Right cardiac atrium (tissue), 5 donors: ENCODE data around the gene PITPNM3. TPM values are rescaled to one million over a fixed set of nuclear protein-coding genes. Genes with fewer than 3 reads are reported as not detected.
A peak's percentile ranks its signal among the peaks of the same experiment; 100 is the strongest.

Source experiments
- ATAC-seq, 2 donors: fragments of 200-7000 bp; cut with Tn5 transposase; one replicate each; pipeline versions ENCODE4 v1.8.0 to v1.9.1; 2020; ENCODE audit warnings: moderate library complexity in 2 of 2, mild to moderate bottlenecking in 1 of 2
- DNase-seq, 3 donors: peaks; one replicate each; pipeline ENCODE4 v3.0.0-alpha.2; 2020
- H3K27ac ChIP-seq: one replicate; pipeline ENCODE4 v1.5.1; 2013; ENCODE audit warnings: mild to moderate bottlenecking, low read length, control low read depth, moderate library complexity
- H3K27me3 ChIP-seq: one replicate; pipeline ENCODE4 v1.6.1; 2013; ENCODE audit not compliant: control insufficient read depth, insufficient read depth
- H3K4me1 ChIP-seq: one replicate; pipeline ENCODE4 v1.6.1; 2013; ENCODE audit warnings: low read length; ENCODE audit not compliant: control insufficient read depth, insufficient read depth
- H3K4me3 ChIP-seq: one replicate; pipeline ENCODE4 v1.5.1; 2013; ENCODE audit warnings: low read length, control low read depth
- H3K9me3 ChIP-seq: one replicate; pipeline ENCODE4 v1.6.1; 2013; ENCODE audit warnings: low read length; ENCODE audit not compliant: control insufficient read depth
- WGBS: extraction: QIAGEN DNeasy Blood & Tissue Kit; methylation state at CpG from one replicate; pipeline ENCODE4 v1.1.7; 2013; 5-methylcytosine and 5-hydroxymethylcytosine counted together
- intact Hi-C, 4 donors: fragments of 100-400 bp; cut with DNase I; formaldehyde crosslinking; loops; one replicate each; pipeline versions ENCODE4 v1.11.0 to v1.14.0; 2022 to 2023
- polyA plus RNA-seq: library from polyadenylated mRNA; stranded (reverse); fragments of 200-250 nt; gene quantifications from one replicate; pipeline ENCODE4 v1.2.3, GENCODE V29; 2013
- total RNA-seq, 4 donors: library from RNA; stranded (reverse); fragmentation: NEBNext Ultra II Directional; extraction: Animal tissue kit (Norgen Biotek cat#: 25700); gene quantifications; one replicate each; pipeline ENCODE4 v1.2.1, GENCODE V29; 2021
- donor health status: healthy with polysubstance abuse.
- donor health status: DM: no; HTN: yes; CAD: no.
- donor health status: DM: no; HTN: no; CAD: no.
- donor health status: DM: no; HTN: yes; CAD: no; lungs with severe emphysema.
- donor health status: DM: yes; HTN: yes; CAD: no.

PITPNM3 gene
- total and polyA plus RNA-seq, 5 donors, result 0.95 to 3.4 (median 2.4) TPM

GRCh38 chr17:6448473-6448872, 107.9 kb downstream of the PITPNM3 start:
- Histone ChIP-seq H3K27me3 (no peaks in the 10 kb centered on the region), H3K4me3 (no peak overlapping the region), H3K4me1 (no peaks in the 10 kb centered on the region), H3K9me3 (no peaks in the 10 kb centered on the region), H3K27ac (no peak overlapping the region)
- DNase-seq, result no peak
- no peak for ATAC-seq
- intact Hi-C loops, result no loop called here
- 95% methylated on average over 6 of the region's 6 CpGs for WGBS

GRCh38 chr17:6446516-6447100, 109.7 kb downstream of the PITPNM3 start:
- DNase-seq (no peak), ATAC-seq (no peak)
- Histone ChIP-seq H3K4me3 (no peak overlapping the region), H3K27me3 (no peaks in the 10 kb centered on the region), H3K9me3 (no peaks in the 10 kb centered on the region), H3K4me1 (no peaks in the 10 kb centered on the region), H3K27ac (no peak overlapping the region)
- WGBS, result 93% methylated on average over 9 of the region's 9 CpGs
- intact Hi-C loops, result no loop called here

GRCh38 chr17:6444571-6445335, 111.6 kb downstream of the PITPNM3 start:
- intact Hi-C loops, result no loop called here
- ATAC-seq (no peak), DNase-seq (no peak)
- WGBS, result 29% methylated on average over 36 of the region's 36 CpGs
- H3K4me1 ChIP-seq, result no peaks in the 10 kb centered on the region
- peak overlapping the region; percentile 31 for H3K4me3 ChIP-seq
- no peaks in the 10 kb centered on the region for H3K27me3 ChIP-seq
- no peak overlapping the region for H3K27ac ChIP-seq
- no peaks in the 10 kb centered on the region for H3K9me3 ChIP-seq

- intact Hi-C loops, result no loop called here
- WGBS, result under 1% methylated on average over 62 of the region's 62 CpGs
- ATAC-seq (peak; percentile 99), DNase-seq (peak; percentile 96 to 98 (median 97))
- Histone ChIP-seq H3K27ac (peak within 1 kb of the TSS; percentile 16), H3K9me3 (no peaks in the 10 kb centered on the region), H3K4me1 (no peaks in the 10 kb centered on the region), H3K27me3 (no peaks in the 10 kb centered on the region), H3K4me3 (peak within 1 kb of the TSS; percentile 37)
Observed at GRCh38 chr17:6443692-6444570, 112.4 kb downstream of the PITPNM3 start, which contains the start of gene PIMREG. Gene PIMREG, plus strand, starts transcription at chr17:6444455. Its CDS starts 656 bp downstream, at chr17:6445111.

- intact Hi-C loops, result no loop called here
- Histone ChIP-seq H3K4me3 (no peak overlapping the region), H3K27me3 (no peaks in the 10 kb centered on the region), H3K27ac (no peak overlapping the region), H3K4me1 (no peaks in the 10 kb centered on the region), H3K9me3 (no peaks in the 10 kb centered on the region)
- 65% methylated on average over 6 of the region's 6 CpGs for WGBS
- ATAC-seq, result no peak
- DNase-seq, result no peak
Observed at GRCh38 chr17:6442775-6443174, 113.6 kb downstream of the PITPNM3 start.

DNA sequence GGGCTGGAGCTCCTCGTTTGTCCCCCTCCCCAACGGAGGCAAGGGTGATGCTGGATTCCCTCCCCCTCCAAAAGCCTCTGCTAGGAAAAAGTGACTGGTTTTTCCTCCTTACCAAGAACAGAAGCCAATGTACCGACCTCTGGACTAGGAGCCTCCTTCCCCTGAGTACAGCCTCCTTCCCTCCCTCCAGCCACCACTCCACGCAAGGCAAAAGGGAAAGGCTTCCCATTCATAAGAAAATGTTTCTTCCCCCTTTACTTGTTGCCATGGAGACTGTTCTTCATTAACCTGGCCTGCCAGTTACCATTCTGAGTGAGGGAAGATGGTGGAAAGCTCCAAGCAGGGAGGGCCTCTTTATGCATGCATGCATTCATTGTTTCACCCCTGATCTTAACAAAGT, 116.4 kb downstream of the PITPNM3 start:
- Histone ChIP-seq H3K27ac (no peak overlapping the region), H3K27me3 (no peaks in the 10 kb centered on the region), H3K9me3 (no peaks in the 10 kb centered on the region), H3K4me3 (no peak overlapping the region), H3K4me1 (no peaks in the 10 kb centered on the region)
- WGBS, result 34% methylated on average over 4 of the region's 4 CpGs
- DNase-seq (no peak), ATAC-seq (no peak)
- intact Hi-C loops, result loop anchor here in 1 of 4 donors (5.0 kb wide), 1 partner anchor 853 kb away; no protein-coding TSS in a partner anchor

- no peak overlapping the region for H3K4me3 ChIP-seq
- H3K9me3 ChIP-seq, result no peaks in the 10 kb centered on the region
- no peaks in the 10 kb centered on the region for H3K27me3 ChIP-seq
- no peaks in the 10 kb centered on the region for H3K4me1 ChIP-seq
- 43% methylated on average over 3 of the region's 3 CpGs for whole genome bisulfite sequencing
- ATAC-seq (no peak), DNase-seq (no peak)
- H3K27ac ChIP-seq, result no peak overlapping the region
- intact Hi-C loops, result loop anchor here in 1 of 4 donors (5.0 kb wide), 1 partner anchor 851 kb away; no protein-coding TSS in a partner anchor
Observed at GRCh38 chr17:6437956-6438355, 118.4 kb downstream of the PITPNM3 start.

GRCh38 chr17:6437466-6437865, 118.9 kb downstream of the PITPNM3 start:
- 20% methylated on average over 4 of the region's 4 CpGs for WGBS
- intact Hi-C loops, result loop anchor here in 1 of 4 donors (5.0 kb wide), 1 partner anchor 850 kb away; no protein-coding TSS in a partner anchor

GRCh38 chr17:6435968-6436367, 120.4 kb downstream of the PITPNM3 start:
- no peaks in the 10 kb centered on the region for H3K4me1 ChIP-seq
- 17% methylated on average over 9 of the region's 9 CpGs for WGBS
- ATAC-seq, result peak; percentile 81 to 92
- H3K4me3 ChIP-seq, result no peak overlapping the region
- intact Hi-C loops, result loop anchor here in 1 of 4 donors (5.0 kb wide), 1 partner anchor 849 kb away; no protein-coding TSS in a partner anchor
- no peaks in the 10 kb centered on the region for H3K9me3 ChIP-seq
- DNase-seq, result peak; percentile 61 to 81 (median 70)
- no peak overlapping the region for H3K27ac ChIP-seq
- no peaks in the 10 kb centered on the region for H3K27me3 ChIP-seq

More at GRCh38 chr17:6437466-6437865, 118.9 kb downstream of the PITPNM3 start:
- H3K9me3 ChIP-seq, result no peaks in the 10 kb centered on the region
- no peaks in the 10 kb centered on the region for H3K27me3 ChIP-seq
- no peak overlapping the region for H3K4me3 ChIP-seq
- DNase-seq (no peak), ATAC-seq (no peak)
- H3K27ac ChIP-seq, result no peak overlapping the region
- H3K4me1 ChIP-seq, result no peaks in the 10 kb centered on the region

DNA sequence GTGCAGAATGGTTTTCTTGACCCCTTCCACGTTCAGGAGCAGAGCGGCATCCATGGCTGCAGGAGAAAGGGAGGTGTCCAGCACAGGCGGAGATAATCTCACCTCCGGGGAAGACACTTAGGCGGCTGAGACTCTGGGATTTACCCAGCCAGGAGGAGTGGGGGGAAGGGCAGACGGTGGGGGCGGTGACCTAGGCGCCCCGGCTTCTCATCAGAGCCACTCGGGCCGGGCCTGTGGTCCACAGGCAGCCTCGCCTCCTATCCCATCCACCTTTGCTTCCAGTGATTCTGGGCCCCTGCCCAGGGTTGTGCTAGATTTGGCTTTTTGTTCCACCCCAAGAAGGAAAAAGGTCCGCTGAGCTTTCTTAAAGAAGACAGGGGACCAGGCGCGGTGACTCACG, 121.3 kb downstream of the PITPNM3 start, which contains the start of gene AIPL1:
Gene AIPL1, minus strand, starts transcription at position 71 of the 400 bp plus-strand sequence. Its CDS starts 17 bp downstream, at position 54.
- intact Hi-C loops, result loop anchor here in 1 of 4 donors (5.0 kb wide), 1 partner anchor 848 kb away; no protein-coding TSS in a partner anchor
- no peaks in the 10 kb centered on the region for H3K27me3 ChIP-seq
- ATAC-seq (no peak), DNase-seq (no peak)
- H3K9me3 ChIP-seq, result no peaks in the 10 kb centered on the region
- 69% methylated on average over 16 of the region's 16 CpGs for WGBS
- no peak within 1 kb of the TSS for H3K27ac ChIP-seq
- no peak within 1 kb of the TSS for H3K4me3 ChIP-seq
- no peaks in the 10 kb centered on the region for H3K4me1 ChIP-seq
